HG03108 (cell line): ENCODE data around the gene TMEM62.
"Not testable (repeated sequence)": the region's sequence is repeated elsewhere in the genome, so short reads cannot be mapped to it uniquely, and the experiment has no call there.

Source experiments
- ATAC-seq: cut with Tn5 transposase; IDR thresholded peaks from one replicate; pipeline ENCODE4 v1.9.1; 2021; ENCODE audit warnings: moderate library complexity; ENCODE audit not compliant: unreplicated experiment

Gene TMEM62

DNA sequence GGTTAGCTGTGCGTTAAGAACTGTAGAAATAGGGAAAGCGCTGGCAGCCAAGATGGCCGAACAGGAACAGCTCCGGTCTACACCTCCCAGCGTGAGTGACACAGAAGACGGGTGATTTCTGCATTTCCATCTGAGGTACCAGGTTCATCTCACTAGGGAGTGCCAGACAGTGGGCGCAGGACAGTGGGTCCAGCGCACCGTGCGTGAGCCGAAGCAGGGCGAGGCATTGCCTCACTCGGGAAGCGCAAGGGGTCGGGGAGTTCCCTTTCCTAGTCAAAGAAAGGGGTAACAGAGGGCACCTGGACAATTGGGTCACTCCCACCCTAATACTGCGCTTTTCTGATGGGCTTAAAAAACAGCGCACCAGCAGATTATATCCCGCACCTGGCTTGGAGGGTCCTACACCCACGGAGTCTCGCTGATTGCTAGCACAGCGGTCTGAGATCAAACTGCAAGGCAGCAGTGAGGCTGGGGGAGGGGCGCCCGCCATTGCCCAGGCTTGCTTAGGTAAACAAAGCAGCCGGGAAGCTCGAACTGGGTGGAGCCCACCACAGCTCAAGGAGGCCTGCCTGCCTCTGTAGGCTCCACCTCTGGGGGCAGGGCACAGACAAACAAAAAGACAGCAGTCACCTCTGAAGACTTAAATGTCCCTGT lies 42.4 kb downstream of the TMEM62 start:
- not testable (repeated sequence) for ATAC-seq

- not testable (repeated sequence) for ATAC-seq
These were observed 43.8 kb downstream of the TMEM62 start for GRCh38 chr15:43177147-43177546.

DNA sequence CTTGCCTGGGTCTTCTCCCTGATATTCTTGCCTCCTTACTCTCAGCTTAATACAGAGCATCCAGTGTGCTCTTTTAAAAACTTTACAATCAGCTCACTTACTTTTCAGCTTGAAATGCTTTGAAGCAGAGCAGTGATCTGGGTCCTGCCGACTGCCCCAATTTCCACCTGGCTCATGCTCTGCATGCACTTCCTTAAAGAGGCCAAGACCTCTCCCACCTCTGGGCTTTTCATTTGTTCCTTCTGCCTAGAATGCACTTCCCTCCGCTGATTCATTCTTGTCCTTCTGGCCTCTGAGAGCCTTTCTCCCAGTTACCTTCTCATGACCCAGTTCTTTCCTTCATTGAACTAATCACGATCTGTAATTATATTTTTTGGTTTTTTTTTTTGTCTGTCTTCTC lies 49.9 kb downstream of the TMEM62 start:
- ATAC-seq: no peak

DNA sequence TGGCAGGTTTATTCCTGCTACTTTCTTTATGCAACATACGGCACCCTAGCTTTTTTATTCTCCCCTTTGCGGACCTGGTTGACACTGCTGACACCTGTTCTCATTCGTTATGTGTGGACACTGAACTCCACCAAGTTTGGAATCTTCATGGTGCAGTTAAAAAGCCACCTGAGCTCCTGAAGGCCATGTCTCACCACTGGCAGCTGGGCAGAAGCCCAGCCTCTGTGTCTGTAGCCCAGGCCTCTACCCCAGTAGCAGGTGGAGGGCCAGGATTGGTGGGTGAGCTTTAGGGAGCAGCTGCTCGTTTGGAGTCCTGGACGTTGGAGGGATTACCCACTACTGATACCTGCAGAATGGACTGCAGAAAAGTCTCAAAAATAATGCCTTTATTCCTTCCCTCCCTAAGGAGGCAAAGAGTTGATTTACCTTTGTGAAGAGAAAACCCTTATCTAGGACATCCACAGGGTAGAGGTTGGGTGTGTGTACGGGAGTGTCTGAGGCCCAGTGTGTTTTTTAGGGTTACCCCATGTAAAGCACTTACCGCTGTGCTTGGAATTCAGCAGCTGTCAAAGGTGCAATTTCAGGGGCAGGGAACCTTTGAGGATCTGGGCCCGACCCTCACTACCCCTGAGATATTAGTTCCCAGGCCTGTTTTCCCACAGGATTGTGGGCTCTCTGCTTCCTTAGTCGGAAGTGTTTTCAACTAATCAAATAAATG lies 51.2 kb downstream of the TMEM62 start:
- ATAC-seq: peak; percentile 1

DNA sequence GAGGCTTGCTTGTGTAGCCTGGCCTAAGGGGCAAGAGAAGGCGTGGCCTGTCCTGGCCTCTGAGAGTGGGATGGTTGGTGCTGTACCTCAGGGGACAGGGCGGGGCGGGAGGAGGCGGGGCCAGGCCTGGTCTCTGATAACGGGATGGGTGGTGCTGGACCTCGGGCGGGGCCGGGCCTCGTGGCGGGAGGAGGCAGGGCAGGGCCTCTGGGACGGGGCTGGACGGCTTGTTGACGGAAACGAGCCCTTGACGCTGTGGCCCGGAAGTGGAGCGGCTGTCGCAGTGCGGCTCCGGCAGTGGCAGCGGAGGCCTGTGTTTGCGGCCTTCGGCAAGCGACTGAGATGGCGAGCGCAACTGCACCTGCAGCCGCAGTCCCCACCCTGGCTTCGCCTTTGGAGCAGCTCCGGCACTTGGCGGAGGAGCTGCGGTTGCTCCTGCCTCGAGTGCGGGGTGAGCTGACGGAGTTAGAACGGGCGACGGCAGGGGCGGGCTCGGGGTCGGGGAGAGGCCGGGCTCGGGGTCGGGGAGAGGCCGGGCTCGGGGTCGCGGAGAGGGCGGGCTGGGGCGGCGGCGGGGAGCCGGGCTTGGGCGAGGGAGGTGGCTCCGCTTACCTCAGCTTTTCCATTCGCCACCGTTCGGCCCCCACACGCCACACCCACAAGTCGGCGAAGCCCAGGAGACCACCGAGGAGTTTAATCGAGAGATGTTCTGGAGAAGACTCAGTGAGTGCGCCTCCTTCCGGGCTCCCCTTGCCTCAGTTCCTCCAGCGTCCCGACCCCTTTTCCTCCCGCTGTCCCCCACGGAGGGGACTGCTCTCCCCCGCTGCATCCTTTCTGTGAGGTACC lies 52.0 kb downstream of the TMEM62 start, which contains the start of gene CCNDBP1:
Gene CCNDBP1, plus strand, starts transcription at position 247 of the 846 bp plus-strand sequence. Its CDS starts 96 bp downstream, at position 343.
- ATAC-seq: peak; percentile 90

DNA sequence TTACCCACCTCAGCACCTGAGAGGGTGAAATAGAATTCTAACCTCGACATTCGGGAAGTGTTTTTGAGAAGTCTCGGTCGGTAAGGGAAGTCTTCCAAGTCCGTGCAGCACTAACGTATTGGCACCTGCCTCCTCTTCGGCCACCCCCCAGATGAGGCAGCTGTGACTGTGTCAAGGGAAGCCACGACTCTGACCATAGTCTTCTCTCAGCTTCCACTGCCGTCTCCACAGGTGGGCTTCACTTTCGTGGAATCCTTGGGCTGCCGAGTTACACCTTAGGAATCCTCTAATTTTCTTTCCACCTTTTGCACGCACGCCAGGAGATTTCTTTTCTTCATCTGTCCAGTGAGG lies 52.6 kb downstream of the TMEM62 start:
- ATAC-seq: peak; percentile 3

- no peak for ATAC-seq
These were observed 54.3 kb downstream of the TMEM62 start for GRCh38 chr15:43187544-43188155.

DNA sequence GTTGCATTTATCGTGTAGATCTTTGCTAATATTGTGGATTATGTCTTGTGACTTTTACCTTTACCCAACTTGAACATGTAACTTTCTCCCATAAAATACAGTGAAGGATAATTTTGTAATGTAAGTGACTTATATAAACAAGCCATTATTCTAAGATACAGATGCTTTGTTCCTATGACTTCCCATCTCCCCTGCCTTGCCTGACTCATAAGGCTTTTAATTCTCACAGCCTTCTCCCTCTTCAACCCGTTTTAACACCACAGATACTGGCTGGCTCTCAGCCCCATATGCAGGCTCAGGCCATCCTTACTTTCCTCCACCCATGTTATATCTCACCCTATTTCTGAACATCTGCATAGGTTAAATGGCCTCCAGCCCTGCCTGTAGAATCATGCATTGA lies 55.9 kb downstream of the TMEM62 start:
- ATAC-seq: no peak

GRCh38 chr15:43190178-43190577 lies 56.8 kb downstream of the TMEM62 start:
- ATAC-seq: no peak

GRCh38 chr15:43193710-43194109 lies 60.3 kb downstream of the TMEM62 start:
- ATAC-seq: no peak

GRCh38 chr15:43194795-43195194 lies 61.4 kb downstream of the TMEM62 start:
- no peak for ATAC-seq

GRCh38 chr15:43196760-43197548 lies 63.6 kb downstream of the TMEM62 start:
- ATAC-seq: no peak

GRCh38 chr15:43197773-43198172 lies 64.4 kb downstream of the TMEM62 start:
- ATAC-seq: not testable (repeated sequence)

- not testable (repeated sequence) for ATAC-seq
These were observed 65.2 kb downstream of the TMEM62 start for GRCh38 chr15:43198556-43198955.

DNA sequence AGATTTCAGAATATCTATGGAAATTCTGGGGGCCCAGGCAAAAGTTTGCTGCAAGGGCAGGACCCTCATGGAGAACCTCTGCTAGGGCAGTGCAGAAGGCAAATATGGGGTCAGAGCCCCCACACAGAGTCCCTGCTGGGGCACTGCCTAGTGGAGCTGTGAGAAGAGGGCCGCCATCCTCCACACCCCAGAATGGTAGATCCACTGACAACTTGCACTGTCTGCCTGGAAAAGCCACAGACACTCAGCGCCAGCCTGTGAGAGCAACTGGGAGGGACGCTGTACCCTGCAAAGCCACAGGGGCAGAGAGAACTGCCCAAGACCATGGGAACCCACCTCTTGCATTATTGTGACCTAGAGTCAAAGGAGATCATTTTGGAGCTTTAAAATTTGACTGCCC lies 65.6 kb downstream of the TMEM62 start:
- no peak for ATAC-seq

- no peak for ATAC-seq
These were observed 66.6 kb downstream of the TMEM62 start for GRCh38 chr15:43199945-43200488.

DNA sequence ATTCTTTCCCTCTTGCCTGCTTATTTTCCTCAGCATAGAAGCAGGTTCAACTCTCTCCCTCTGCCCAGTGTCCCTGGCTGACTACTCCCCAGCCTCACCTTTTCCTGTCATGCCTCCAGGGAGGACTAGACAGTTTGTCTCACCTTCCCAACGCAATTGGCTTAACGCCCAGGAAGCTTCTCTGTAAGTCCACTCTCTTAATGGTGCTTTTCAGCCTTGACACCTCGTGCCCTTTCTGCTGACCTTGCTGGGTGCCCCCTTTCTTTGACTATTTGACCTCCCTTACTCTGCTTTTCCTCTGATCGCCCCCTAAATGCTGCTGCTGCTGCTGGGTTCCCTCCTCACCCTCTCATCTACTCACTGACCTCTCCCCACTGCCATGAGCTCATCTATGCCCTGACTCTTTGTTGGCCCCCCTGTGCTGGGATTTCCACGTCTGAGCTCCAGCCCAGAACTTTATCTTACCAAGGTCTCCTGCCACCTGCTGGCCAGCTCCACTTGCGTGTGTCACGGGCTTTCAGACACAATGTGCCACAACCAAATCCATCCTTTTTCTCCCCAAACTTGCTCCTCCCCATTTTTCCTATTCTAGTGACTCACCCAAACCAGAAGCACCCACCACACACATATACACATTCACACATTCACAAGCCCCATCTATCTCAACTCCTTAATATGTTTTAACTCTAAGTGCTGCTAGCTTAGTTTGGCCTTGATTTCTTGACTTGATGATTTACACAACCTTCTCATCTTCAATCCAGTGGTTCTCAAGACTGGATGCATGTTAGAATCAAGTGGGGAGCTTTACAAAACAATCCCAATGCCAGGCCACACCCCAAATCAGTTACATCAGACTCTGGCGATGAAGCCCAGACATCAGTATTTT lies 70.9 kb downstream of the TMEM62 start:
- no peak for ATAC-seq

DNA sequence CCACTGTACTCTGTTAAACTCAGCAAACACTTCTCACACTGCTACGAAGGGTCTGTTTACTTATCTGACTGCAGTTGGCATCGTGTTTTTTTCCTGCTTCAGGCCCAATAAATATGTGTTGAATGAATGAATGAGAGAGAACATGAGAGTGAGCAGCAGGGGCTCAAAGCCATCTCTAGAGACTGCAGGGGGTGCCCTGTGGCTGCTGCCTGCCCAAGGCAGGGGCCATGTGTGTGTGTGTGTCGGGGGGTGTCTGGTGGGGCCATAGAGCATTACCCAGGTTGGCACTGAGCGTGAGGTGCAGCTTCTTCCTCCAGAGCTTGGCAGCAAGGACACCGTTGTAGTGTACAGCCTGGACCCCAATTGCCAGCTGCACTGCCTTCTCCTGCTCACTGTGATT lies 72.7 kb downstream of the TMEM62 start:
- ATAC-seq: no peak

GRCh38 chr15:43207024-43207423 lies 73.6 kb downstream of the TMEM62 start:
- ATAC-seq: no peak
